ENCODE data around the gene SULF2. TPM values are rescaled to one million over a fixed set of nuclear protein-coding genes. Genes with fewer than 3 reads are reported as not detected.

The SULF2 gene
- total RNA-seq, 1 donor from 2014 or later: 40.4 TPM

DNA sequence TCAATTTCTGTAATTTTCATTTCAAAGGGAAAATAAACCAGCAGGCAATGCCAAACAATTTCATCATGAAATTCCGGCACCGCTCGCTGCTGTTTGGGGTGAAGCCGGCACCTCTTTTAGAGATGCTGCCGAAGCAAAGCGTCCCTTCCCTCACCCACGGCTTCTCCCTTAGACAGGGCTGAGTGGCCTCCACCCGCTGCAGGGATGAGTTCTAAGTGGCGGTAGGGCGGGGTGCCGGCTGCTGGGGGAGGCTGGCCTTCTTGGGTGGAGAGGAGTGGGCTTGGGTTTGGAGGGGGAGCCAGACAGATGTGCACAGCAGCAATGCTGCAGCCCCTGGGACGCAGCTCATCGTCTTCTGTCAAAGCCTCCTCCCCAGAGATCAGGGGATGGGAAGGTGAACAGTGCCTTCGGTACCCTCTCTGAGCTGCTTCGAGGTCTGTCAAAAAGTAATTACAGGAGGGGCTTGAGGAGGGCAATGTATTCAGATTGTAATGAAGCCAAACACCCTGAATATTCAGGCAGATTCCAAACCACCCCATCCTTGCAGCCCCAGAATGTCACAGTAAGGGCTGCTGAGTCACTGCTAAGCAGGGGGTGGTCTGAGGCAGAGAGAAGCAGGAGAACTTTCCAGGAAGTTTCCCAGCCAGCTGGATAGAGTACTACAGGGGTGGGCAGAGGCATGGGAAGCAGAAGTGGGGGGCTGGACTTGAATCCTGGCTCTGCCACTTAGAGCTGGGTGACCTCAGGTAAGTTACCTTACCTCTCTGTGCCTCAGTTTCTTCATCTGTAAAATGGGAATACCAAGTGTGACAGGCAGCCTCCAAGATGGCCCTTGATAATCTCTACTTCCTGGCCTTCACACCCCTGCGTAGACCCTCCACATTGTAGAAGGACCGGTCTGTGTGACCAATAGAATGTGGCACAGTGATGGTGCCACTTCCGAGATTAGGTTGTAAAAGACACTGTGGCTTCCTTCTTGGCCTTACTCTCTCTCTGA, 96.6 kb downstream of the SULF2 start:
- H3K27ac Mint-ChIP-seq (ENCODE audit: unreplicated experiment): peak overlapping the region; percentile 95

DNA sequence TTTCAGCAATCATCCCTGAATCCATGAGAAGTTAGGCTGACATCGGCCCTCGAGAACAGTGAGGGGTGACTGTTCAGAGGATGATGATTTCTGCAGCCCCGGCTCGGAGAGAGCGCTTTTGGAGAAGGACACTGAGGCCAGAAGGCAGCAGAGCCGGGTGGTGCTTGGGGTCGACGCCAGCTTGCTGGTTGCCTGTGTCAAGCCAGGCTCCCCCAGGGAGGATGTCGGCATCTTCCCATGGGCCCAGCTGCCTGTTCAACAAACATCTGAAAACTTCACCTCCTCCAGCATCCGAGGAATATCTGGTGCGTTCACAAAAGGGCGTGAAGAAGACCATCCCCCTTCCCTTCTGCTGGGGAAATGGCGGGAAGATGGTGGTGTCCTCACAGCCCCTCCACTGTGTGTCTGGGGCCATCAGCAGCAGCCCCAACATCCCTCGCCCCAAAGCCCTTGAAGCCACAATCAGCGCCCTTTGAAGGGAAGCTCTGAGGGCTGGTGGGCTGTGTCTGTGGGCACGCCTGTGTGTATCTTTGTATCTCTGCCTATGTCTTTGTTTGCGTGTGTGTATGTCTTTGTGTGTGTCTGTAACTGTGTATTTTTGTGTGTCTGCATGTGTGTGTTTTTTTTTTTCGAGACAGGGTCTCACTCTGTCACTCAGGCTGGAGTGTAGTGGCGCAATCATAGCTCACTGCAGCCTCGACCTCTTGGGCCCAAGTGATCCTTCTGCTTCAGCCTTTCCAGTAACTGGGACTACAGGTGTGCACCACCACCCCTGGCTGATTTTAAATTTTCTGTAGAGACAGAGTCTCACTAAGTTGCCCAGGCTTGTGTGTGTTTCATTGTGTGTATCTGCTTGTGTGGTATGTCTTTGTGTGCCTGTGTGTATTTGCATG, 97.9 kb downstream of the SULF2 start:
- Mint-ChIP-seq H3K4me1 (ENCODE audit: unreplicated experiment) (peaks cover 36% of the 10 kb centered on the region), H3K27ac (ENCODE audit: unreplicated experiment) (peak overlapping the region; percentile 95)
- DNase-seq (ENCODE audit: extremely low spot score, unreplicated experiment): no peak

More for the DNA sequence above, 96.6 kb downstream of the SULF2 start:
- TF ChIP-seq, protein P1, sequence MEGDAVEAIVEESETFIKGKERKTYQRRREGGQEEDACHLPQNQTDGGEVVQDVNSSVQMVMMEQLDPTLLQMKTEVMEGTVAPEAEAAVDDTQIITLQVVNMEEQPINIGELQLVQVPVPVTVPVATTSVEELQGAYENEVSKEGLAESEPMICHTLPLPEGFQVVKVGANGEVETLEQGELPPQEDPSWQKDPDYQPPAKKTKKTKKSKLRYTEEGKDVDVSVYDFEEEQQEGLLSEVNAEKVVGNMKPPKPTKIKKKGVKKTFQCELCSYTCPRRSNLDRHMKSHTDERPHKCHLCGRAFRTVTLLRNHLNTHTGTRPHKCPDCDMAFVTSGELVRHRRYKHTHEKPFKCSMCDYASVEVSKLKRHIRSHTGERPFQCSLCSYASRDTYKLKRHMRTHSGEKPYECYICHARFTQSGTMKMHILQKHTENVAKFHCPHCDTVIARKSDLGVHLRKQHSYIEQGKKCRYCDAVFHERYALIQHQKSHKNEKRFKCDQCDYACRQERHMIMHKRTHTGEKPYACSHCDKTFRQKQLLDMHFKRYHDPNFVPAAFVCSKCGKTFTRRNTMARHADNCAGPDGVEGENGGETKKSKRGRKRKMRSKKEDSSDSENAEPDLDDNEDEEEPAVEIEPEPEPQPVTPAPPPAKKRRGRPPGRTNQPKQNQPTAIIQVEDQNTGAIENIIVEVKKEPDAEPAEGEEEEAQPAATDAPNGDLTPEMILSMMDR (IDR thresholded peaks at IDR 0.05): no peak
- Mint-ChIP-seq H3K9me3 (ENCODE audit: unreplicated experiment) (no peaks in the 10 kb centered on the region), H3K36me3 (ENCODE audit: unreplicated experiment) (no peaks in the 10 kb centered on the region), H3K27me3 (ENCODE audit: unreplicated experiment) (peaks cover 7% of the 10 kb centered on the region), H3K4me3 (ENCODE audit: unreplicated experiment) (no peak overlapping the region), H3K4me1 (ENCODE audit: unreplicated experiment) (peaks cover 36% of the 10 kb centered on the region)
- no peak for DNase-seq (ENCODE audit: extremely low spot score, unreplicated experiment)

DNA sequence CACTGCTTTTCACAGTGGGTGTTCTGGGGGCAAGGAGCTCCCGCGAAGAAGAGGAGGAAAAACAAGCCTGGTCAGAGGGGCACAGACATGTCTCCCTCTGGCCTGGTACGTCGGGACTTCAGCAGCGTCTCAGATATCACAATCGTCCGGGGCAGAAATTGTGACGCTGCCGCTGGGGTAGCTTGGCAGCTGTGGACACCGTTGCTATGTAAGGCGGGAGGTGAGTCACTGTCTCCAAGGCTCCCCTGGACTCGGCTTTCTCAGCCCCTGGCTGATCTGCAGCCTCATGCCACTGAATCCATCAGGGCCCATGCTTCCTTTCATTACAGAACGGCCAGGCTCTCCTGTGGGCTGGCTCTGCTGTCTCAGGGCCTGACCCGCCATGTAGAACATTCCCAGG, 98.7 kb downstream of the SULF2 start:
- TF ChIP-seq, protein P1 (IDR thresholded peaks at IDR 0.05): no peak
- Mint-ChIP-seq H3K4me1 (ENCODE audit: unreplicated experiment) (peaks cover 36% of the 10 kb centered on the region), H3K9me3 (ENCODE audit: unreplicated experiment) (no peaks in the 10 kb centered on the region), H3K36me3 (ENCODE audit: unreplicated experiment) (no peaks in the 10 kb centered on the region), H3K27ac (ENCODE audit: unreplicated experiment) (peak overlapping the region; percentile 95), H3K27me3 (ENCODE audit: unreplicated experiment) (peaks cover 2% of the 10 kb centered on the region), H3K4me3 (ENCODE audit: unreplicated experiment) (no peak overlapping the region)
- peak; percentile 92 for DNase-seq (ENCODE audit: extremely low spot score, unreplicated experiment)

More for the DNA sequence above, 97.9 kb downstream of the SULF2 start:
- Mint-ChIP-seq H3K4me3 (ENCODE audit: unreplicated experiment) (no peak overlapping the region), H3K27me3 (ENCODE audit: unreplicated experiment) (peaks cover 2% of the 10 kb centered on the region), H3K36me3 (ENCODE audit: unreplicated experiment) (no peaks in the 10 kb centered on the region), H3K9me3 (ENCODE audit: unreplicated experiment) (no peaks in the 10 kb centered on the region)
- TF ChIP-seq, protein P1 (IDR thresholded peaks at IDR 0.05): no peak

DNA sequence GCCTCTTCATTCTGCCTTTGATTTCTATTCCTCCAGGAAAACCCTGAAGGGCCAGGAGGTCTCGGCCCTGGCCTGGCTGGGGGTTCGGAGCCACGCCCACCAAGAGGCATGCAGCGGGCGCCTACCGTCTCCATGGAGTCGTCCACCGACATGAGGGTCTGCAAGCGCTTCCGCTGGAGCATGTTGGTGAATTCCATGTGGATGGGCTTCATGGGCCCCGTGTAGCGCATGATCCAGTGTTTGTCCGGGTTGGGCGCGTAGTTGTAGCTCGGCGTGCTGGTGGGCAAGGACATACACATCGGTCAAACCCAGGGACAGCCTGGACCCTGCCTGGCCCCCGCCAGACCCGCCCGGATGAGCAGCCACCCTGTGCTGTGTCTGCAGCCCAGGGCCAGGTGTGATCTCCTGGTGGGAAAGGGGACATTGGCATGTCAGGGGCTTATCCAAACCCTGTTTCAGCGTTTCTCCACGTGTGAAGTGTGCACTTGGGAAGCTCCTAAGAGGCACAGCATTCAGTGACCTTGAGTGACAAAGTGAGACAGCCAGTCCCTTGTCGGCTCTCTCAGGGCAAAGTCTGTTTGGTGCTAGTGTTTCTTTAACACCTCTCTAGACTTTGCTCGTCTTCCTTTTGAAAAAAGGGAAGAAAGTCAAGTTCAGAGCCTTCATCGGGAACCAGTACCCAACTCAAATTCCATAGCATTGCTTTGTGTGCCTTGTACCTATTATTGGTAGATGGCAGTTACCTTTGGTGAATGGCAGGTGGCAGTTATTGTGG, 100.8 kb downstream of the SULF2 start:
- no peak for DNase-seq (ENCODE audit: extremely low spot score, unreplicated experiment)
- no peaks in the 10 kb centered on the region for H3K9me3 Mint-ChIP-seq (ENCODE audit: unreplicated experiment)

More for the DNA sequence above, 100.8 kb downstream of the SULF2 start:
- TF ChIP-seq, protein P1 (IDR thresholded peaks at IDR 0.05): no peak
- H3K4me1 Mint-ChIP-seq (ENCODE audit: unreplicated experiment): peaks cover 31% of the 10 kb centered on the region
- no peaks in the 10 kb centered on the region for H3K36me3 Mint-ChIP-seq (ENCODE audit: unreplicated experiment)
- H3K27ac Mint-ChIP-seq (ENCODE audit: unreplicated experiment): no peak overlapping the region
- H3K27me3 Mint-ChIP-seq (ENCODE audit: unreplicated experiment): no peaks in the 10 kb centered on the region
- H3K4me3 Mint-ChIP-seq (ENCODE audit: unreplicated experiment): no peak overlapping the region

Measured in osteocyte (in vitro differentiated cells).